Dedifferentiated amniotic fluid mesenchymal stem cell (primary cell): ENCODE results near the gene TSPOAP1.

Source experiments
- DNase-seq: peaks from one replicate; pipeline ENCODE4 v3.0.0-alpha.2; 2016; ENCODE audit errors: extremely low spot score

TSPOAP1 gene

DNA sequence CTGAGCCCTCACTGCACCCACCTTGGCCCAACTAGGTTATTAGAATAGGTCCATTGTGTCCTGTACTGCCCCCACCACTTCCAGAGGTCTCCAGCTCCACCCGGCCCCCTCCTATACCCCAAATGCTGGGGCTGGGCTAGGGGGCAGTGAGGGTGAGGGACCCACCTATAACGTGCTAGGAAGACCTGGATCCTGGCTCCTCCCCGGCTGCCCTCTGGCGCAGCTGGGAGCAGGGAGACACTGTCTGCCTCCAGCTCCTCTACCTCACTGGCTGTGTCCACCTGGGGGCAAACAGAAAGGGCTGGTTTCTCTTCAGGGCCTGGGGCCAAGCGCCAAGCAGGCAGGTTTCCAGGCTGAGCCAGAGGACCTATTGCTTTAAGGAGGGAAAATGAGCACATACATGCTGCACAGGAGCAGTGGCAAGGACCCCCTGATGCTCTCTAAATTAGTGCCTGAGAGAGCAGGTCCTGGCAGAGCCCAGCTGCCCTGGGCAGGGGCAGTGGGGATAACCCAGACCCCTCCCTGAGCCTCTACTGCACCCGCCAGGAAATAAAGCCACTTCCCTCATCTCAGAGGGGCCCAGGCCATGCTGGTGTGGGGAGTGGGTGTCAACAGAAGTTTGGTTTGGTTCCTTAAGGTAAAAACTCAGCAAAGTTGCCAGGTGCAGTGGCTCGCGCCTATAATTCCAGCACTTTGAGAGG is 12.2 kb downstream of the TSPOAP1 start:
- DNase-seq: no peak

GRCh38 chr17:58315750-58316149 is 12.8 kb downstream of the TSPOAP1 start:
- DNase-seq: no peak

GRCh38 chr17:58315281-58315711 is 13.3 kb downstream of the TSPOAP1 start:
- no peak for DNase-seq

GRCh38 chr17:58314706-58315015 is 13.9 kb downstream of the TSPOAP1 start:
- no peak for DNase-seq

DNA sequence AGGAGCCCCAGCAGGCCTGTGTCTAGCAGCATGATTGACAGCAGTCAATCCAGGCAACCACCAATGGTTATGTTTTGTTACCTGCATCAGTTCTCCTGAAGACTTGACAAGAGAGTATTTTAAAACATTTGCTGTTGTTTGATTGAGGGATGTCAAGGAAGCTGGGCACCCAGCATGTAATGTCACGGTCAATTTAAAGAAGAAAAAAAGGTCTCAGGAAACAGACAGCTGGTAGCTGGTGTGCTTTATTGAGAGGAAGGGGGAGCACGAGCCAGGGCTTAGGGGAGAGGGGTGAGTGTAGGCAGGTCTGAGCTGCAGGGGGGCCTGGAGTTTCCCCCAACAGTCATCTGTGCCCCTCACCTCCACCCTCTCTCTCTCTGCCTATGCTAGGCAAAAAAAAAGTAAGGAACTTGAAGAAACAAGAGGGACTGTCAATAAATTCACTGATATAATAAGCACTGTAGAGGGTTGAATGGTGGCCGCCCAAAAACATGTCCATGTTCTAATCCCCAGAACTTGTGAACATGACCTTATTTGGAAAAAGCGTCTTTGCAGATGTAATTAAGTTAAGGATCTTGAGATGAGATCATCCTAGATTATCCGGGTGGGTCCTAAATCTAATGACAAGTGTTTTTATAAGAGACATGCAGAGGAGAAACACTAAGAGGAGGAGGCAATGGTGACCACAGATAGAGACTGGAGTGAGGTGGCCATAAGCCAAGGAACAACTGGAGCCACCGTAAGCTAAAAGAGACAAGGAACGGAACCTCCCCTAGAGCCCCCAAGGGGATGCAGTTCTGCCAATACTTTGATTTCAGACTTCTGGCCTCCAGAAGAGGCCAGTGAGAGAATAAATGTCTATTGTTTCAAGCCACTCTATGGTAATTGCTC is 14.5 kb downstream of the TSPOAP1 start:
- DNase-seq: no peak

DNA sequence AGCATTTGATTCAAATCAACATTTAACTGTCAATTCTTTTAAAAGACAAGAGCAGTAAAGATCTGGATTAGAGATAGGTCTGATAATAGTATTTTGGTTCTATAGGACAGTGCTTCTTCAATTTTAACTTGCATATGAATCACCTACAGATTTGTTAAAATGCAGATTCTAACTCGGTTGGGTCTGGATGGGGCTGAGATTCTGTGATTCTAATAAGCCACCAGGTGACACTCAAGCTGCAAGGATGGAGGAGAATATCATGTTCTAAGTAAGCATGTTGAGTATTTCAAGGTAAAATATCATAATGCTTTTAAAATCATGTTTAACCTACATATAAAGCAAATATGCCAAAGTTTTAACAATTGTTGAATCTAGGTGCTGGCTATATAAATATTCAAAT is 15.8 kb downstream of the TSPOAP1 start:
- DNase-seq: no peak

DNA sequence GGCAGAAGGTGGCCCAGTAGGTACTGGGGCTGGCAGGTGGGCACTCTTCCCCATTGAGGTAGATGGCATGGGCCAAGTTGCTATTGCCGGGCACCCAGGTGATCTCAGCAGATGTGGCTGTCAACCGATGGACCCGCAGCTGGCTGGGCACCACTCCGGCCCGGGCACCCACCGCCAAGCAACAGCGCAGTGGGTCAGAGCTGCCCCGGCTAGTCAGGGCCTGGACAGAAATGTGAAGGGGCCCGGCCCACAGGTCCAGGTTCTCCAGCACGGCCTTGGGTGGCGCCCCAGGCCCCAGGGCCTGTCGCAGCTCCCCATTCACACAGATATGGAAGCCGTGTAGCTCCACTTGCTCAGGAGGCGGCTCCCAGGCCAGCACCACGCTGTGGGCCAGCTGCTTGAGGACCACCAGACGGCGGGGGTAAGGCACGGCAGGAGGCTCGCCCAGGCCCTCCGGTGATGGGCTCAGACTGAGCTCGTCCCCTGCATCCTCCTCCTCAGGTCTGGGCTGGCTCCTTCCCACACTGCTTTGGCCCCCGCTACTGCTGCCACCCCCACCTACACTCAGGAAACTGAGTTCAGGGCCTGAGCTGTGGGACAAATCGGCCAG is 16.5 kb downstream of the TSPOAP1 start:
- no peak for DNase-seq

DNA sequence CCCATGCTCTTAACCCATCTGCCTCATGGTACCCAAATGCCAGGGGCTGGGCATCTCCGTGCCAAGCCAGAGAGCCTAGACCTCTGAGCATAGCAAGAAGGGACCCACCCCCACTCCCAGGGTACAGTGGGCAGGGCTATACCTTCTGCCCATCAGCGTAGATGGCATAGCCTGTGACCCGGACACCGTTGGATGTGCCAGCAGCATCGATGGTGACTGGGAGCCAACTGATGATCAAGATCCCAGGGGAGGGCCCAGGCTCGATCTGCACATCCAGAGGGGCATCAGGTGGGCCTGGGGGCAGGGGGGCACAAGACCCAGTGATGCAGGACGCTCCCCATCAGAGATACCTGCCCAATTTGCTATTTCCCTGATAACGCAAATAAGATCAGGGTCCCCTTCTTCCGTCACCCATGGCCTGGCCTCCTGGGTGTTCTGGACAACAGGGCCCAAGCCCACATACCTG is 17.1 kb downstream of the TSPOAP1 start:
- DNase-seq: no peak

DNA sequence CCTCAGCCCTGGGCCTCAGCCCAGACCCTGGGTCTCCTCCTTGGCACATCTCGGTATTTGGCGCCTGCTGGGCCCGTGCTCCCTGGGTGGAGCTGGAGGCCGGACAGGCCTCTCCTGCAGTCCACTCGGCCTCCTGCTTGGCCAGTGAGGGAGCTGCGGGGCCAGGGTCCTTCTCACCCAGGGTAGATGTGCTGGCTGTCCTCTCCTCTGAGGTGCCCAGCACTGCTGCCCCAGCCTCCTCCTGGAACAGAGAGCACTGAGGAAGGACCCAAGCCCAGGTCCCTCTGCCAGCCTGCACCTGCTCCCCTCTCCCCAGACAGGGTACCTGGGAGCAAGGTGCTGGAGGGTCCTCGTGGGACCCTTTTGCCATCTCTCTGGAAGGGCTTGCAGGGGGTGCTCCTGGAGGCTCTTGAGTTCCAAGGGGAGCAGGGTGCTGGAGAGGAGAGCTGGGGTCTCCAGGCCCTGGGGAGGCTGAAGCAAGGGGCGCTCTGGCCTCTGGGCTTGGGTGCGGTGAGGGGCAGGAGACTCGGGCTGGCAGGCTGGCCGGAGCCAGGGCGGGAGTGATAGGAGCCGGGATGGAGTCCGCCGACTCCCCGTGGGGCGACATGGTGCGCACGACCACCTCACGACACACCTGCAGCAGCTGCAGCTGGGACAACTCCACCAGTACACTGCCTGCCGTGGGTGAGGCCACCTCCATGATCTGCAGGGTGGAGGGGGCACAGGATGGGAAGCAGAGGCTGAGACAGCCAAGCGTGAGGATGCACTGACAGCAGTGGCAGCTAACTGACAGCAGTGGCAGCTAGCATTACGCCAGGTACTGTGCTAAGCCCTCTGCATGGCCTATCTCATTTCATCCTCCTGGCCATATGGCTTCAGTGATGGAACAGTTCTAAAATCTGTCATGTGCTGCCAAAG is 17.8 kb downstream of the TSPOAP1 start:
- DNase-seq: no peak

GRCh38 chr17:58309918-58310259 is 18.7 kb downstream of the TSPOAP1 start:
- no peak for DNase-seq

DNA sequence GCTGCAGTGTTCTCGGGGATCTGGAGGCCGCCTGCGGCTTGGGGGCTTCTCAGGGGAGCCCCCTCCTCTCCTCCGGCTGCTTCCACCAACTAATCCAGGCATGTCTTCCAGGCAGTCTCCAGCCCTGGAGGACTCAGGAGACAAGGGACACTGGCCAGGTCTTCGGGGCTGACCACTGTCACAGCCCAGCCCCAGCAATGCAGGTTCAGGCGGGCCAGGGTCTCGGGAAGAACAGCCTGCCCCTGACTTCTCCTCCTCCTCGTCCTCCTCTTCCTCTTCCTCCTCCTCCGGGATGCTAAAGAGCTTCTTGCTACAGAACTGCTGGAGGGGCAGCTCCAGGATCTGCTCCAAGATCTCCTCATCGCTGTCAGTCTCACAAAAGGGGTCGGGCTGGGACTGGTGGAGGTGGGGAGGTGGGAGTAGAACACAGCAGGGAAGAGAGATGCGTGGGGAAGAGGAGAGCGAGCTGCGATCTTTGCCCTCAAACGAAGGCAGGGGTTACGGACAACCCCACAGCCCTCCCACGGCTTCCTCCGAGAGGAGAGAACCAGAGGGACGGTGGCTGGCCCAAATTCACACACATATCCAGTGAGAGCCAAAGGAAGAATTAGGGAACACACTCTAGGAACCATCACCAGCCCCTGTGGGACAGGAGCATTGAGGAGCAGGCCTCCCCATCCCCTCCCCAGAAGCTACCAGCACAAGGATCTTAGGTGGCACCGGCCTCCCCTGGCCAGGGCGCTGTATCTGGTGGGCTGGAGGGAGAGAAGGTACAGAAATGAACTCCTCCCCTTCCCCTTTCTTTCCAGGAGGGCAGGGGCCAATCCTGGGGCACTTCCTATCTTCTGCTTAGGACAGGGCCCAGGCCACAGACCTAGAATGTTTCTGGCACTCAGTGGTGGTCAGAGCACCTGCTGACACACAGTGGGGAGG is 19.3 kb downstream of the TSPOAP1 start:
- no peak for DNase-seq

DNA sequence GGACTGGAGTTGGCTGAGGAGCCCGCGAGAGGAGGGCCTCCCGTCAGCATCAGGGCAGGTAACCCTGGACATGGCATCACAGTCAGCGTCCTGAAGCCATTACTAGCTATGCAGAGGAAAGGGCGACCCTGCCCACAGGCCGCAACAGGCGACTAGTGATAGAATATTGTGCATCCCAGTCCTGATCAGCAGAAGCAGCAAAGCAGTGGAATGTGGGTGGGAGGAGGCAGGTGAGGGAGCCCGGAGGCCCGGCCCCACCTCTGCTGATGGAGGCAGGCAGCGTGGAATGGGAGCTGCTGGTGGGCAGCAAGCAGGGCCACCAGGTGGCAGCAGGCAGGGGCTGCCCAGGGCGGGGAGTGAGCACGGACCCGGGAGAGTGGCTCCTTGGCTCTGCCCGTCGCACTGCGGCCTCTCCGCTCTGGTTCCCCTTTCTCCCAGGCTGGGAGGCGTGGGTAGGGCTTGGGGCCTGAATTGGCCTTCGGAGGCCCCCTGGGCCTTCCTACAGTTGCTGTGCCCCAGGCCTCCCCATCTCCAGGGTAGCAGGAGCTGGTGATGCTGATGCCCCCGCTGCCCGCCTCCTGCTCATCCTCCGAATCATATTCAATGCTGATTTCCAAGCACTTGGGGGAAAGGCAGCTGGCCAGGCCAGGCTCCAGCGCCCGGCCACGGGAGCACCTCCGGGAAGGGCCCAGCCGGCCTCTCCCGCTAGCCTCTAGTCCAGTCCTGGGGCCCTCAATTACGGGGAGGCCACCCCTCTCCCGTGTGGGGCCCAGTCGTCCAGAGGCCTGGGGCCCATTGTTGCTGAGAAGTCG is 20.2 kb downstream of the TSPOAP1 start:
- no peak for DNase-seq

- no peak for DNase-seq
Observed at GRCh38 chr17:58307468-58308172, 21.0 kb downstream of the TSPOAP1 start.

DNA sequence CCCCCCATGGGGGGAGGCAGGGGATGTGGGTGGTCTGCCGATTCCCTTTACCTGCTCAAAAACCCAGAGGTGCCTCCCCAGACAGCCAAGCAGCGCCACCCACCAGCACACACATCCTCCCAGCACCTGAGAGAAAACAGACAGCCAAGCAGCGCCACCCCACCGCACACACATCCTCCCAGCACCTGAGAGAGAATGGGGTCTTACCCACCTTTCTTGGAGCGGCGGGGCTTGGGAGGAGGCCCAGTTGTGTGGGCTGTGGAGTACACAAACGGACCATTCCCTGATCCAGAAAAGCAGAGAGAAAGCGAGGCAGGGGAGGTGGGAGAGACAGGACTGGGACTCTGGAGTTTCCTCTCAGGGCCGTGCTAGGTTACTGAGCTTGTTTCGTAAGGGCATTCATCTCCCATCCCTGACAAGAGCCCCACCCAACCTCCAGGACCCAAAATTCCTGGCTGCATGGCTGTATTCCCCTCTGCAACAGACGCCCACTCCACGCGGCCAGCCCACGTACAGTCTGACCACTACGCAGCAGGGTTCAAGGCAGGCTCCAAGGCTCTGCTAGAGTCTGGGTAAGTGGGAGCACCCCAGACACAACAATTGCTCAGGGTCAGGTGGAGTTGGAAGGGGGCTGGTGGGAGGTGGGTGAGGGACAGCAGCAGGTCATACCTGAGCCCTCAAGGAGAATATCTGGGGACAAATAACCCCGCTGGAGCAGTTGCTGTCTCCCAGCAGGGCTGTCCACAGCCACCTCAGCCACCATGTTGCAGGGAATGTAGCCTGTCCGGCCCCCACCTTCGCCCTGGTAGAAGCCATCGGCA is 22.3 kb downstream of the TSPOAP1 start:
- DNase-seq: no peak

DNA sequence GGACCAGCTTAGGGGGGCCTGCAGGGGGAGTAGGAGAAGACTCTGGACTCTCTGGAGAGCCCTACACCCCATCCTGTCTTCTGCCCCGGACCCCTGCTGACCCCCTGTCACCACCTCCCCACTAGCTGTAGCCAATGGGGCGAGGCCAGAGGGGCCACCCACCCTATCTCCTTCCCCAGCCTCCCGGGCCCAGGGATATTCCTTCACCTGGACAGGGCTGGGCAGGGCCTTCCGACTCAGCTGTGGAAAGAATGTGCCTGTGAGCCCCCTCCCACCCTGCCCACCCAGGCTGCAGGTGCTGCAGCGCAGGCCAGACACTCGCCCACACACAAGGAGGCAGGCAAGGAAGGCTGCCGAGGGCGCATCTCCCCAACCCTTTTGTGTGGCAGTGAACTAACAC is 23.0 kb downstream of the TSPOAP1 start:
- no peak for DNase-seq

DNA sequence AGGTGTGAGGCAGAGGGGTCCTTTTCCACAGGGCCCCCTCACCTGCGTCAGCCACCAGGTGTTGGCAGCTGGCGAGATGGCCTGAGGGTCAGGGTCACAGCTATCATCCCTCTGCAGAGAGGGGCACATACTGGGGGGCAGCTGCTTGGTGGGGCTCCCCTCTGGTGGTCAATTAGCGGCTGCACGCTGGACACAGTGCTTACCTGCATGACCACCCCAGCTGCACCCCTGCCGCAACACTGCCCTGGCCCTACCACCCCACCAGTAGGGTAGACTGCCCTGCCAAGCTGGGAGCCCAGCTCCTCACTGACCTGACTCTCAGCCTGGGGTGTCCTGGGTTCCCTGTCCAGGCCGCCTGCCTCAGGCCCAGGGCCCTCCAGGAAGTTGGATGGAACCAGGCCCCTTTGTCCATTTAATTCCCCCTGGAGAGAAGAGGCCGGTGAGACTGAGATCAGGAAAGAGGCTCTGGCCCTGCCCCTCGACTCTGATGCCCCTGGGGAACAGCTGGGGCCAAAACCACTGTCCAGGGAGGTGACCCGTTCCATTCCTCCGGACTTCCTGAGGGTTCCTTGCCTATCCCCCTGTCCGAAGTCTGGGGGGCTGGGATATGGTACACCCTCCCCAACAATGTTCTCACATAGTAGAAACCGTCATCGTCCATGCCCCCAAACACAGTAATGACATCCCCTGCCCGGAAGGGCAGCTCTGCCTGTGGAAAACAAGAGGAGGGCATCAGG is 23.7 kb downstream of the TSPOAP1 start:
- DNase-seq: no peak

- DNase-seq: no peak
Observed at GRCh38 chr17:58303971-58304749, 24.4 kb downstream of the TSPOAP1 start.
